B cell (primary cell): Measurements from ENCODE around the gene RNPEP.

Experiments
- CTCF ChIP-seq: fragments of 200-600 bp; IDR thresholded peaks from one replicate; pipeline ENCODE4 v1.8.0; 2022; ENCODE audit warnings: antibody characterized with exemption, mild to moderate bottlenecking
- EZH2 ChIP-seq: IDR thresholded peaks from 2 replicates; pipeline ENCODE4 v1.6.1; 2012; ENCODE audit warnings: borderline replicate concordance, low read depth, mild to moderate bottlenecking, moderate library complexity, low read length; ENCODE audit not compliant: insufficient read depth, poor library complexity, severe bottlenecking

GRCh38 chr1:202045705-202046104, 63.3 kb downstream of the RNPEP start:
- TF ChIP-seq EZH2 (no peak), CTCF (no peak)
